GM19240 (cell line): ENCODE data around the gene IPO9.
"Not testable (repeated sequence)": the region's sequence is repeated elsewhere in the genome, so short reads cannot be mapped to it uniquely, and the experiment has no call there.

Experiments
- DNase-seq: peaks from one replicate; pipeline ENCODE4 v3.0.0; 2011; ENCODE audit warnings: low spot score; ENCODE audit not compliant: insufficient read length

The IPO9 gene

DNA sequence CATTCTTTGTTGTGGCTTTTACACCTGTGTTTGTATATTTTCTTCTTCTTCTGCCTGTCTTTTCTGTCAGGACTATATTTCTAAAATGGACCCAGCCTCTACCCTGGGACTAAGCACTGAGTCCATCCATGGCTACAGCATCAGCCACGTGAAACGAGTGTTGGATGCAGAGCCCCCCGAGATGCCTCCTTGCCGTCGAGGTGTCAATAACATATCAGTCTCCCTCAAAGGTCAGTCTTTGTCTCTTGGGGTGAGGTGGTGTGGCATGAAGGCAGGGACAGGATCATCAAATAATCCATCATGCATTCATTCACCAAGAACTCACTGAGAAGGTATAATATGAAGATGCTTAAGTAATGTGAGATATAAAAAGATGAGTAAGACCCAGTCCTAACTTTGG is 19.1 kb upstream of the IPO9 start:
- DNase-seq, result no peak

DNA sequence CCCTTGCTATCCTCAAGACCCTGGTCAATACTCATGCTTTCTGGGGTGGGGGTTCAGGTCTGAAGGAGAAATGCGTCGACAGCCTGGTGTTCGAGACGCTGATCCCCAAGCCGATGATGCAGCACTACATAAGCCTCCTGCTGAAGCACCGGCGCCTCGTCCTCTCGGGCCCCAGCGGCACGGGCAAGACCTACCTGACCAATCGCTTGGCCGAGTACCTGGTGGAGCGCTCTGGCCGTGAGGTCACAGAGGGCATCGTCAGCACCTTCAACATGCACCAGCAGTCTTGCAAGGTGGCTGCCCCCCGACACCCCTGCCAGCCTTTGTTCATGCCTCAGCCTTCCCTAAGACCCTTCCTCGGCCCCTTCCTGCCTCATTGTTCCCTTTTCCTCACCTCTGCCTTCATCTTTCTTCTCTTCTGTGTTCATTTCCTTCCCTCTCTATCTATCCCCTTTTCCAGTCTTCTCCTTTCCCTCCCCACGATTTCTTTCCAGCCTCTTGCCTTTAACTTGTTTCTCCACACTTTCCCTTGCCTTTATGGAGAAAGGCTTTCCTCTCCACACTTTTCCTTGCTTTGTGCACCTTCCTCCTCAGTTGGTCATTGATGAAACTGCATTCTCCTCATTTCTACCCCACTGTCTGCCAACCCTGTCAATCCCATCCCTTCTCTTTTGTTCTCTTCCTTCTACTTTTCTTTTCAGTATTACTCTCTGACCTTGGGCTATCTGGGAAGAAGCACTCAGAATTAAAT is 18.3 kb upstream of the IPO9 start:
- no peak for DNase-seq

DNA sequence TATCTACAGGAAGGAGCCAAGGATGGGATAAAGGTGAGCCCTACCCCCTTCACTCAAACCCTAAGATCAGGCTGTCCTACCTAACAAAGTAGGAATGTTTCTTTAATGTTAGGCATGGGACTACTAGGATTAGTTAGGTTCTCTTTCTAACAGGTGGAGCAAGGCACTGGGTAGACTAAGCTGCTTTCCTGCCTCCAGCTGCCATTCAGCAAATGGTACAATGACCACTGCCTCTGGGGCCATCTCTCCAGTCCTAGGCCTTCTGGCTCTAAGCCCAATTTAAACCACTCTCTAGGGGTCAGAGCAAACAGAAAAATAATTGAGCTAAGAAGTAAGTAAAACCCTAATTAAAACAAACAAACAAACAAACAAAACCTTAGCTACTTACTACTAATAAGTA is 15.7 kb upstream of the IPO9 start:
- no peak for DNase-seq

DNA sequence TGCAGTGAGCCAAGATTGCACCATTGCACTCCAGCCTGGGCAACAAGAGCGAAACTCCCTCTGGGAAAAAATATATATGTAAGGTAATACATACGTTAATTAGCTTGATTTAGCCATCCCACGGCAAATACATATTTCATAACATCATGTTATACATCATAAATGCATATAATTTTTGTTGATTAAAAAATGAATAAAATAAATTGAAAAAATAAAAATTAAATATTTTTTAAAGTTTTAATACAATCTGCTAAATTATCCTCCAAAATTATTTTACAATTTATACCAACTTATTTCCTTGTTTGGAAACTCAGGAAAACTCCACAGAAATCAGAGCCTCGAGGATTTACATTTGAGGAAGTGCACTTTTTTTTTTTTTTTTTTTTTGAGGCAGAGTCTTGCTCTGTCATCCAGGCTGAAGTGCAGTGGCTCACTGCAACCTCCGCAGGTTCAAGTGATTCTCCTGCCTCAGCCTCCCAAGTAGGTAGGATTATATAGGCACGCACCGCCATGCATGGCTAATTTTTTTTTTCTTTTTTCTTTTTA is 12.6 kb upstream of the IPO9 start:
- no peak for DNase-seq

DNA sequence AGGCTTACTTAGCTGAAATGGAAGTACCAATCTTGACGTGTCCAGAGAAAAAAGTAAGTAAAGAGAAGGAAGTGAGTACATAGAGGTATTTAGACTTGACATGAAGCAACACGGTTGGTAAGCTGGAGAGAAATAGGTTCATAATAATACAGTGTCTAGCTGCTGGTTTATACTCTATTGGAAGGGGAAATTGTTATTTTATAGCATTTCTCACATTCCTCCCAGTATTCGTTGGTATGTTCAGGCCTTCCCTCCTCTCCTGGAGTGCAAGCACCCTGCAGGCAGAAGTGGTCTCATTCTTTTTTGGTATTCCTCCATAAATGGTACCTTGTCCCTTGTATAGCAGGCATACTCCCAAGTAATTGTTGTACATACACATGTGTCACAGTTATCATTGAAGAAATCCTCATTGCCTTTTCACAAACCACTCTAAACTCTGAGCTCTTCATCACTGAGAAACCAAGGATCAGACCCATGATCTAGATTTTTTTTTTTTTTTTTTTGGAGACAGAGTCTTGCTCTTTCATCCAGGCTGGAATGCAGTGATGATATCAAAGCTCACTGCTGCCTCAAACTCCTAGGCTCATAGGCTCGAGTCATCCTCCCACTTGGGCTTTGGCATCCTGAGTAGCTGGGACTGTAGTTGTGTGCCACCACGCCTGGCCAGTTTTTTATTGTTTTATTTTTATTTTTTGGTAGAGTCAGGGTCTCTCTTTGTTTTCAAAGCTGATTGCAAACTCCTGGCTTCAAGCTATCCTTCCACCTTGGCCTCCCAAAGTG is 9.8 kb upstream of the IPO9 start:
- no peak for DNase-seq

DNA sequence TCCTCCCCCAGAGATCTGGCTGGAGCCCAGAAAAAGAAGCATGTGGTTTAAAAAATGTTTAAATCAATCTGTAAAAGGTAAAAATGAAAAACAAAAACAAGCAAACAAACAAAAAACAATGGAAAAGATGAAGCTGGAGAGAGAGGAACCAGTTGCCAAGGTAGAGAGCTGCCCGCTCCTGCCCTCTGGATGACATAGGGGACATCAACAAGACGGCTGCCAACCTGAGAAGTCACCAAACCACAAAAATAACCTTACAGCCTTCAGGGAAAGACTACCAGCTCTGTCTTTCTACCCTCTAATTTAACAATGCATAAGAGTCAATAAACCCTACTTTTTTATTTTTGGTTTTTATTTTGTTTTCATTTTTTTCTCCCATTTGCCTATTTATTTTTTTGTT is 8.5 kb upstream of the IPO9 start:
- DNase-seq, result no peak

DNA sequence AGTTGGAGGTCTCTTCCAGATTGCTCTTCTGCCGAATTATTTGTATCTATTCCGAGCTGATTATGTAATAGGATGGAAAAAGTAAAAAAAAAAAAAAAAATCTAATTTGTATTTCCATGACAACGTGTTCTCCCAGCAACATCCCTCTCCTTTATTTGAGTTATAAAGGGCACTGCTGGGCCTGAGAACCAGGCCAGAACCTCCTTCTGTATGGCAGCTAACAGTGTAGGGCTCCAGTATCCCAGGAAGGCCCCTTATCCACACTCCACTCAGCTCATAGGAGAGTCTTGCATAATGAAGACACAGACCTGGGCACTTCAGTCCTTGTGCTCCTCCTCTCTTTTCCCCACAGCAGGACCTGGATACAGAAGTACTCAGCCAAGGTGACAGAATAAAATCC is 3.7 kb upstream of the IPO9 start:
- no peak for DNase-seq

DNA sequence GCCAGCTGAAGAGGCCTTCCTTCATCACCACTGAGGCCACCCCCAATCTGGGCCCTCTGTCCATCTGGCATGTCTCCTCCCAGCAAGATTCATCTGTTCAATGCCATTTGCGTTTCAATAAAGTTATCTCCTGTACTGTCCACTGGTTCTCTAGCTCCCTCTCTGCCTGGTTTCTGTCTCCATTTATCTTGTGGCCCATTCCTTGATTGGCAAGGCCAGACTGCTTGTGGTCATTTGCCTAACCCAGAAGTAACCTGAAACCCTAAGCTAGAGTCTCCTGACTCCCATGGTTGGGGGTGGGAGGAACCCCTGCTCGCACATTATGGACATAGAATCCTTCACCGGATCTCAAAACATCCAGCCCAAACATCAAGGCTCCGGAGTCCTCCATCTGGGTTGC is 2.1 kb upstream of the IPO9 start:
- DNase-seq, result no peak

DNA sequence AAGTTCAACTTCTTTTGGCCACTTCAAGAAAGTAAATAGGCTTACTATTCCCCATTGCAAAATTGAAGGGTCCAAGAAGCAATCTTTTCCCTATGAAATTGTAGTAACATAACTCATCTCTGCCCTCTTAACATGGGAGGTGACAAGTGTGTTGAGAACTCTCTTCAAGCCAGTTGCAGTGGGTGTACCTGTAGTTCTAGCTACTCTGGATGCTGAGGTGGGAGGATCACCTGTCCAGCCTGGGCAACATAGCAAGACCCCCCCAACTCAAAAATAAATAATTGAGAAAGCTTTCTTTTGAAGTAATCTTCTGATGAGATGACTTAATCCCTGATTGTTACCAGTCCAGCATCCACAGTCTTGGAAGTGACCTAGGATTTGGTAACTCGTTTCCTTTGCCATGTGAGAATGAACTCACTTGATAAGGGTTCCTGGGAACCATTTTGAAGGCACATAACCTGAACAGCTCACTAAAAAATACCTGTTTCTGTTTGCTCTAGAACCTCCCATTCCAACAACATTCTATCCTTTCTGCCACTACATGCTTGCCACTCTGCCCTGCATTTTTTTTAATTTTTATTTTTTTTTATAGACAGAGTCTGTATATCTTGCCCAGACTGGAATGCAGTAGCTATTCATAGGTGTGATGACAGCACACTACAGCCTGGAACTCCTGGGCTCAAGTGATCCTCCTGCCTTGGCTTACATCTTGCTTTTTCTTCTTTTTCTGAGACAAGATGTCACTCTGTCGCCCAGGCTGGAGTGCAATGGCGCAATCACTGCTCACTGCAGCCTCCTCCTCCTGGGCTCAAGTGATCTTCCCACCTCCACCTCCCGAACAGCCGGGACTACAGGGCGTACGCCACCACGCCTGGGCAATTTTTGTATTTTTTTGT is 1.4 kb upstream of the IPO9 start:
- DNase-seq, result no peak

DNA sequence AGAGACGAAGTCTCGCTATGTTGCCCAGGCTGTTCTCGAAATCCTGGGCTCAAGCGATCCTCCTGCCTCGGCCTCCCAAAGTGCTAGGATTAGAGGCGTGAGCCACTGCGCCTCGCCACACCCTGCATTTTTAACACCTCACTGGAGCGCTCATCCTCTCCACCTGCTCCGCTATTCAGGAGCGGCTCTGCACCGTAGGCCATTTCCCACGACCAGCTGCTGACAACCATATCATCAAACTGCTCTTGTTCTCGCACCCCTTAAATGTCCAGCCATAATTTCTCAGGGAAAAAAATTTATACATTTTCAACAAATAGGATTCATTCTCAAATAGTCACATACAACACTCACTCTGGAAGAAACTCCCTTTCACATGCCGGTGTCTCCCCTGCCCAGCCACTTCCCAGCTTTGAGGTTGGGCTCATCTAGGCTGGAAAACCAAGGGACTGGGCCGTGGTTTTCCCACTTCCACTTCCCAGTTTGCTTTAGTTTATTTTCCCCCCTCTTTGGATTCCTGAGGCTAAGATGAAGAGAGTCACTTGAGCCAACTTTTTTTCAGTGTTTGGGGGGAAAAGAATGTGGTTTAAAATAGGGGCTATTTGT is 639 bp upstream of the IPO9 start:
- DNase-seq, result no peak

DNA sequence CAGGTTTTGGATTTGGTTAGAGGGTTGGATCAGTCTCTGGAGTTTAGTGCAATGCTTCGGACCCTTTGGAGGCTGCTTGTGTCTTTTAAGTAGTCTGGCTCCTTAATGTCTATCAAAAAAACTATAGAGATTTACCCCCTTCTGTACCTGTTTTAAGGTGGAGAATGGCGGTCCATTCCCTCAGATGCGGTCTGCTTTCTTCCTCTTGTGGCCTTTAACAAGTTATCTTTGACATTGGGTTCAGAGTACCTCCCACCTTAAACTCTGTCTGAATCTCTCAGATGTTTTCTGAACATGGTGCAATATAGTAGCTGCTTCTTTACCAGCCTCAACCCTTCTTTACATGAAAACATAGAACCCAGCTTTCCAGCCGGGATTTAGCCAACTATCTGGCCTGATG is 2.4 kb downstream of the IPO9 start:
- DNase-seq, result no peak

DNA sequence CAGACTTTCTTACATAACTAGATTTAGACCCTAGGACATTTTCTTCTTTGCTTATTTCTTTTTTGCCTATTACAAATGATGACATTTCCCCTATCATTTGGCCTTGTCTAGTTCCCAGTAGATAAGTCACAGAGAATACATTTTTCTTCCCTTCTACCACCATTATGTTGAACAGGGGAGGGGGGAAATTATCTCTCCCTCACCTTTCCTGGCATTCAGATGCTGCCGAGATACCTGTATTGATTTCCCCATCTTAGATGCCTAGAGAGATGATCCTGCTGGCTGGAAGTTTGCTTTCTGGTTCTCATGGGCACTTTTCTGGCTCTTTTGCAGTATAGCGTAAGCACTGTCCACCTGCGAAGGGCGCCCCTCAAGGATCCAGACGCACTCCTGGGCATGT is 5.7 kb downstream of the IPO9 start:
- no peak for DNase-seq

DNA sequence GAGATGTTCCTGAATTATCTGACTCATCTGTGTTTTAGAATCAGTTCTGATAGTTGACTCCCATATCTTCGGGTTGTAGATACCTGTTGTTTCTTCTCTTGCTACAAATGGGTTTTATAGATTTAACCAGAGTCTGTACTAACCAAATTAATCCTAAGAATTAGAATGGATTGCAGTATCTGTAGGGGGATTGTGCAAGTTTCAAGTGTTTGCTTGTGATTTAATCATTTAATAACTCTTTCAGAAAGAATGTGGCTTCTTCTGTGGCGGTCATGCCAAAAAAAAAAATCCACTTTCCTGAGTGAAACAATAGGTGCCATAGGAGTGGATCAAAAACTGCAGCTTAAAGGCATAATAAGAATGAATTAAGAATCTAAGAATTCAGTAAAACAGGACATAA is 9.4 kb downstream of the IPO9 start:
- DNase-seq, result no peak

DNA sequence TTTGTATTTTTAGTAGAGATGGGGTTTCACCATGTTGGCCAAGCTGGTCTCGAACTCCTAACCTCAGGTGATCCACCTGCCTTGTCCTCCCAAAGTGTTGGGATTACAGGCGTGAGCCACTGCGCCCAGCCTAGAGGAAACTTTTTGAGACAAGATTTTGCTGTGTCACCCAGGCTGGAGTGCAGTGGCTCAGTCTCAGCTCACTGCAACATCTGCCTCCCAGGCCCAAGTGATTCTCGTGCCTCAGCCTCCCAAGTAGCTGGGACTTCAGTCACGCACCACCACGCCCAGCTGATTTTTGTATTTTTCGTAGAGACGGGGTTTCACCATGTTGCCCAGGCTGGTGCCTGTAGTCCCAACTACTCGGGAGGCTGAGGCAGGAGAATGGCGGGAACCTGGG is 10.1 kb downstream of the IPO9 start:
- not testable (repeated sequence) for DNase-seq

DNA sequence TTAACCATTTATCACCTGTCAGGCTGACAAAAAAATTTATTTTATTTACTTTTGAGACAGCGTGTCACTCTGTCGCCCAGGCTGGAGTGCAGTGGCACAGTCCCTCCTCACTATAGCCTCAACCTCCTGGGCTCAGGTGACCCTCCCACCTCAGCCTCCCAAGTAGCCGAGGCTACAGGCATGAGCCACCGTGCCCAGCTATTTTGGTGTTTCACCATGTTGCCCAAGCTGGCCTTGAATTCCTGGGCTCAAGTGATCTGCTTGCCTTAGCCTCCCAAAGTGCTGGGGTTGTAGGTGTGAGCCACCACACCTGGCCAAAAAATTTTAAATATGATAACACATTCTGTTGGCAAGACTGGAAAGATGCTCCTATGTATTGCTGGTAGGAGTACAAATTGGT is 11.1 kb downstream of the IPO9 start:
- no peak for DNase-seq

DNA sequence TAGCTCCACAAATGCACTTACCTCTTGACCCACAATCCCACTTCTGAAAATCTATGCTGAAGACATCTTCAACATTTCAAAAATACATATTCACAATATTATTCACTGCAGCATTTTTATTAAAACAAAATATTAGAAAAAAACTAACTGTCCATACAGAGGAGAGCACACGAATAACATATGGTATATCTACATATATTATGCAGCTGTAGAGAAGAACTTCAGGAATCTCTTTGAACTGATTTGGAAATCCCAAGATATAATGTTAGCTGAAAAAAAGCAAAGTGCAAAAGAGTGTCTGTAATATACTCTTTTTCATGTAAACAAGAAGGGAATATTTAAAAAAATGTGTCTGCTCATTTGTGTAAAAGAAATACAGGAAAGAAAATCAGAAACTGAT is 11.5 kb downstream of the IPO9 start:
- DNase-seq, result no peak

DNA sequence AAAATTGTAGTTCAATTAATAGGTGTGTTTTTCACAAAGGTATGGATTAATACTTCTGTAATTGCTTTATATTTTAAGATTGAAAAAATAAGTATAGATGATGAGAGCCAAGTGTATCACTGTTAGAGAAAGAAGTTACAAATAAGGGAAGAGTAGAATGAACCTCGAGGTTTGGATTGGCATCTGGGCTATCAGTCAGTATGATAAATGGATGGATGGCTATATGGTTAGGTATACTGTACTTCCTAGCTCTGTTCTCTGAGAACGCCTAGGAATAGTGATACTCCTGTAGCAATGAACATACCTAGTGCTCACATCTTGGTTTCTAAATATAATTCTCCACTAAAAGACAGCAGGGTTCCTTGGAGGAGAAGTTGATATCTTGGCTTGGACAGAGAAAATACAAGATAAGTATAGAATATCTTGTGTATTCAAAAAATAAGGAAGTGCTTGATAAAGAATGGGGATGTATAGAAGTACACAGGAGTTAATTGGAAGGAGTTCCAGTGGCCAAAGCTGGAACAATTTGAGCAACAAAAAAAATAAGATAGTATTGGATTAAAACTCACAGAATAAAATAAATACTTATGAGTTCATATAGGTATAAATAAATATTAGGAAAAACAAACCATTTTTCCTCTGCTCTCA is 12.4 kb downstream of the IPO9 start:
- DNase-seq, result no peak

DNA sequence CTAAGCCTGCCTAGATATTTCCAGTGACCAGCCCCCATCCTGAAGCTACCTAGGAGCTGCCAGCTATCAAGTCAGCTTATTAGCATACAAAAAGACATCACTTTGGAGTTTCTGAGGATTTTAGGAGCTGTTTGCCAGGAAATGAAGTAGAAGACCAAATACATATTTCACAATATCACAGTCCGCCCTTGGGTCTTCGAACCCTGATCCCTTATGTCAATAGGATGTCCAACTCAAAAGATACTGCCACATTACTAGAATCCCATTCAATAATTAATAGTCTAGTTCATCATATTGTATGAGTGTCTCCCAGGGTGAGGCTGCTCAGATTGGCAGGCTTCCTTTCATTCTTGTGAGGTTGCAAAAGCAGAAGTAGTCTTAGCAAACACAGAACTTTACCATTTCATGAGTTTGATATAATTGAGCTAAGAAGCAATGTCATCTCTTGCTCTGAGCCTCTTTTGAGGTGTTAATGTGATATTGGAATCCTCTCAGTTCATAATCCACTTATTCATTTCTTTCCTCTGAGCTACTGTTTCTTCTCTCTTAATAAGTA is 13.6 kb downstream of the IPO9 start:
- no peak for DNase-seq

DNA sequence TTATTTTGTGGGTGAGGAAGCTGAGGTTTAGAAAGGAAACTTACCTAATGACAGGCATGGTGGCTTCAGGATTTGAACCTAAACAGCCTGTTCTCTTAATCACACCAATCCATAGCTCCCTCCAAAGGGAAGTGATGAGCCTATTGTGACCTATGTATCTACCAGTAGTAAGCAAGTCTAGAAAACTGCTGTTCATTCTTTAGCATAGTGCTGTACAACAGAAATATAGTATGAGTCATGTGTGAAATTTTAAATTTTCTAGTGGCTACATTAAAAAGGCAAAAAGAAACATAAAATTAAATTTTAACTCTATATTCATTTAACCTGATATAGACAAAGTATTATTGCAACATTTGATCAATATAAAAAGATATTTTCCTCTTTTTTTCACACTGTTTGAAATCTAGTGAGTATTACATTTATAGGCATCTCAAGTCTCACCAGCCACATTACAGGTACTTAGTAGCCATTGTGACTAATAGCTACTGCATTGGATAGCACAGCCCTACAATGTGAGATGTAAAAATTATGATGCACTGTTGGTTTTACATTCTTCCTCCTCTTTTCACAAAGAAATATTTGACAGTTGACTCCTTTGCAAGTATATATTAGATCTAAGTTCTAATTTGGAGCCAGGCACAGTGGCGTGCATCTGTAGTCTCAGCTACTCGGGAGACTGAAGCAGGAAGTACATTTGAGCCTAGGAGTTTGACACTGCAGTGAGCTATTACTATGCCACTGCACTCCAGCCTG is 16.6 kb downstream of the IPO9 start:
- DNase-seq, result no peak

DNA sequence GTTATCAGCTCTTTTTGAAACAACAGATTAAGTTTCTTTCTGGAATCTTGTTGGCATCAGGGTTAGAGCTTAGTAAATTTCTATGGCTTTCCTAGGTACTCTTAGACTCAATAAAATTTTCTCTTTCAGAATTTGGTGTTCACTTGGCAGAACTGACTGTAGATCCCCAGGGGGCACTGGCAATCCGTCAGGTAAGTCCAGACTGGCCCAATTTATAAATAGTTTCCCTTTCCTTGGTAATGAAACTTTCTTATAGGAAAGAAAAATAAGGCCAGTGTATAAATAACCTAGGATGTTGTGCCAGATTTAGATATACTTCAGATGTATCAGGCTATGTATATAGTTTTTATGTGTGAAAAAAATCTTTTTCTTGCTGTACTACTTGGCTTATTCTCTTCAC is 18.2 kb downstream of the IPO9 start:
- no peak for DNase-seq
